OCI-LY7 (cell line): ENCODE results near the gene ACTN2. TPM values are rescaled to one million over a fixed set of nuclear protein-coding genes. Genes with fewer than 3 reads are reported as not detected.

Experiments
- BruUV-seq: library from RNA; stranded (reverse); fragments of 400-500 nt; replicated peaks from 2 replicates; lab custom pipeline; 2021; lab: Mats Ljungman, UMichigan
- CTCF ChIA-PET: fragments of 300-600 bp; sonication (Branson Sonifier 250); formaldehyde crosslinking; loops from one replicate; lab custom pipeline; 2022; ENCODE audit warnings: antibody characterized with exemption; ENCODE audit not compliant: unreplicated experiment; lab: Charles Lee
- POLR2A ChIA-PET: fragments of 300-600 bp; sonication (Branson Sonifier 250); formaldehyde crosslinking; loops from one replicate; lab custom pipeline; 2022; ENCODE audit warnings: antibody characterized with exemption; lab: Charles Lee
- DNase-seq: peaks from one replicate; pipeline ENCODE4 v3.0.0-alpha.2; 2015; ENCODE audit warnings: low spot score
- H2AFZ ChIP-seq: fragments of 200-600 bp; sonication (generic), shearing (Covaris generic); 2 replicates; pipeline ENCODE4 v1.6.1; 2014; ENCODE audit warnings: mild to moderate bottlenecking, antibody characterized with exemption, low read length, moderate library complexity
- H3K27ac ChIP-seq: fragments of 200-600 bp; sonication (generic); 2 replicates; pipeline ENCODE4 v1.5.1; 2014; ENCODE audit warnings: mixed run types, low read depth, mild to moderate bottlenecking, moderate library complexity, low read length, inconsistent platforms; ENCODE audit not compliant: poor library complexity, severe bottlenecking
- H3K36me3 ChIP-seq: fragments of 200-600 bp; sonication (generic); 2 replicates; pipeline ENCODE4 v1.6.1; 2014; ENCODE audit warnings: mild to moderate bottlenecking, antibody characterized with exemption, low read length, moderate library complexity, mixed read lengths; ENCODE audit not compliant: insufficient read depth
- H3K4me1 ChIP-seq: fragments of 200-600 bp; sonication (generic); 2 replicates; pipeline ENCODE4 v1.5.1; 2014; ENCODE audit warnings: mild to moderate bottlenecking, low read length; ENCODE audit not compliant: insufficient read depth, poor library complexity, severe bottlenecking
- H3K4me2 ChIP-seq: fragments of 200-600 bp; sonication (generic); 2 replicates; pipeline ENCODE4 v1.6.1; 2014; ENCODE audit warnings: mild to moderate bottlenecking, low read length
- H3K4me3 ChIP-seq: fragments of 200-600 bp; sonication (generic); 2 replicates; pipeline ENCODE4 v1.5.1; 2014; ENCODE audit warnings: mild to moderate bottlenecking, low read depth, low read length; ENCODE audit not compliant: poor library complexity, severe bottlenecking
- H3K79me2 ChIP-seq: fragments of 200-600 bp; sonication (generic); 2 replicates; pipeline ENCODE4 v1.6.1; 2016; ENCODE audit warnings: low read depth, mild to moderate bottlenecking, low read length, moderate library complexity, mixed read lengths; ENCODE audit not compliant: insufficient read depth
- H3K9me2 ChIP-seq: fragments of 200-600 bp; sonication (generic); 2 replicates; pipeline ENCODE4 v1.6.1; 2016; ENCODE audit warnings: mild to moderate bottlenecking, low read length, mixed read lengths; ENCODE audit not compliant: insufficient read depth
- H3K9me3 ChIP-seq: fragments of 200-600 bp; sonication (generic); 2 replicates; pipeline ENCODE4 v1.6.1; 2014; ENCODE audit warnings: mild to moderate bottlenecking, mixed run types, low read length, mixed read lengths
- H4K20me1 ChIP-seq: fragments of 200-600 bp; sonication (generic); 2 replicates; pipeline ENCODE4 v1.6.1; 2014; ENCODE audit warnings: mild to moderate bottlenecking, antibody characterized with exemption, low read length, moderate library complexity, mixed read lengths; ENCODE audit not compliant: insufficient read depth
- EZH2phosphoT487 ChIP-seq: fragments of 200-600 bp; sonication (generic); IDR thresholded peaks from 2 replicates; pipeline ENCODE4 v1.6.1; 2018; ENCODE audit warnings: low read depth, borderline replicate concordance, mild to moderate bottlenecking, mixed run types, antibody characterized with exemption, low read length, moderate library complexity, mixed read lengths
- intact Hi-C: fragments of 100-400 bp; cut with micrococcal nuclease; formaldehyde crosslinking; loops from one replicate; pipeline ENCODE4 v1.10.0; 2022; ENCODE audit not compliant: unreplicated experiment
- total RNA-seq, 2 experiments: library from RNA; depleted of rRNA in 1 of 2; stranded (reverse); fragments of >200 nt in 1 of 2; shearing (Covaris generic) in 1 of 2; gene quantifications; 2 replicates each; pipeline ENCODE4 v1.2.3, GENCODE V29; 2014 to 2022
- TF ChIP-seq, protein P1 (sequence below): fragments of 200-600 bp; sonication (generic); conservative IDR thresholded peaks from 2 replicates; pipeline ENCODE4 v1.5.1; 2014; ENCODE audit warnings: mild to moderate bottlenecking, antibody characterized with exemption, low read length, moderate library complexity, mixed read lengths

ACTN2 gene
- total RNA-seq, 2 experiments from 2014 or later, result not detected

DNA sequence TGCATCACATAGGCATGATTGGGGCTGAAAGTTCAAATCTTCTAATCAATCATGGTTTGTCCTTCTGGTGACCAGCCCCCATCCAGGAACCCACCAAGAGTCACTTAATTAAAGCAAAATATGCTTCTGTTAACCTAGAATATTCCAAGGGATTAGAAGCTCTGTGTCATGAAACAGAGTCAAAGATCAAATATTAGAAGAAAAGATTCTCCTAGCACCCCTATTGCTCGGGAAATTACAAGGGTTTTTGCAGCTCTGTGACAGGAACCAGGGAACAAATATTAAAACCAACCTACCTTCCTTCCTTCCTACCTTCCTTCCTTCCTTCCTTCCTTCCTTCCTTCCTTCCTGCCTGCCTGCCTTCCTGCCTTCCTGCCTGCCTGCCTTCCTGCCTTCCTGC, 31.8 kb upstream of the ACTN2 start:
- no peak for TF ChIP-seq EZH2phosphoT487
- TF ChIP-seq, protein P1, sequence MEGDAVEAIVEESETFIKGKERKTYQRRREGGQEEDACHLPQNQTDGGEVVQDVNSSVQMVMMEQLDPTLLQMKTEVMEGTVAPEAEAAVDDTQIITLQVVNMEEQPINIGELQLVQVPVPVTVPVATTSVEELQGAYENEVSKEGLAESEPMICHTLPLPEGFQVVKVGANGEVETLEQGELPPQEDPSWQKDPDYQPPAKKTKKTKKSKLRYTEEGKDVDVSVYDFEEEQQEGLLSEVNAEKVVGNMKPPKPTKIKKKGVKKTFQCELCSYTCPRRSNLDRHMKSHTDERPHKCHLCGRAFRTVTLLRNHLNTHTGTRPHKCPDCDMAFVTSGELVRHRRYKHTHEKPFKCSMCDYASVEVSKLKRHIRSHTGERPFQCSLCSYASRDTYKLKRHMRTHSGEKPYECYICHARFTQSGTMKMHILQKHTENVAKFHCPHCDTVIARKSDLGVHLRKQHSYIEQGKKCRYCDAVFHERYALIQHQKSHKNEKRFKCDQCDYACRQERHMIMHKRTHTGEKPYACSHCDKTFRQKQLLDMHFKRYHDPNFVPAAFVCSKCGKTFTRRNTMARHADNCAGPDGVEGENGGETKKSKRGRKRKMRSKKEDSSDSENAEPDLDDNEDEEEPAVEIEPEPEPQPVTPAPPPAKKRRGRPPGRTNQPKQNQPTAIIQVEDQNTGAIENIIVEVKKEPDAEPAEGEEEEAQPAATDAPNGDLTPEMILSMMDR, result no peak
- POLR2A ChIA-PET, result interaction anchor here (0.7 kb wide), 1 partner anchor 132 kb away, joined by 3 read pairs; no protein-coding TSS in a partner anchor
- Histone ChIP-seq H3K36me3 (no peaks in the 10 kb centered on the region), H2AFZ (no peak overlapping the region), H4K20me1 (no peaks in the 10 kb centered on the region), H3K4me1 (no peaks in the 10 kb centered on the region), H3K27ac (no peak overlapping the region), H3K4me2 (no peak overlapping the region), H3K79me2 (no peaks in the 10 kb centered on the region), H3K4me3 (no peak overlapping the region), H3K9me3 (no peaks in the 10 kb centered on the region), H3K9me2 (no peaks in the 10 kb centered on the region)
- intact Hi-C loops, result no loop called here
- CTCF ChIA-PET, result no interaction called here
- BruUV-seq, result no TSS peak
- no peak for DNase-seq

DNA sequence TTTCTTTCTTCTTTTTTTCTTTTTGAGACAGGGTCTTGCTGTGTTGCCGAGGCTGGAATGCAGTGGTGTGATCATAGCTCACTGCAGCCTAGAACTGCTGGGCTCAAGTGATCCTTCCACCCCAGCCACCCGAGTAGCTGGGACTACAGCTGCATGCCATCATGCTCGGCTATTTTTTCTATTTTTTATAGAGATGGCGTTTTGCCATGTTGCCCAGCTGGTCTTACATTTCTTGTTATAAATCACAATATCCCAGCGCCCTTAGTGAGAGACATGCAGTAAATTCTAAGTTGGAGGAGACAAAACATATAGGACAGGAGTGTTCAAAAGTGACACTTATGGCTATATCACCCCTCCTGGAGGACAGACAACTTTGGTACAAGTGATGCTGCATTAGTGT, 31.3 kb upstream of the ACTN2 start:
- intact Hi-C loops, result no loop called here
- DNase-seq, result no peak
- no peak overlapping the region for H3K4me3 ChIP-seq
- no peaks in the 10 kb centered on the region for H4K20me1 ChIP-seq
- no peak overlapping the region for H3K4me2 ChIP-seq
- ChIA-PET CTCF (no interaction called here), POLR2A (interaction anchor here (0.7 kb wide), 1 partner anchor 132 kb away, joined by 3 read pairs; no protein-coding TSS in a partner anchor)
- no TSS peak for BruUV-seq
- no peaks in the 10 kb centered on the region for H3K36me3 ChIP-seq
- no peaks in the 10 kb centered on the region for H3K9me2 ChIP-seq
- H3K9me3 ChIP-seq, result no peaks in the 10 kb centered on the region
- H3K79me2 ChIP-seq, result no peaks in the 10 kb centered on the region
- TF ChIP-seq, protein P1, result no peak
- no peak for TF ChIP-seq EZH2phosphoT487
- H2AFZ ChIP-seq, result no peak overlapping the region
- H3K27ac ChIP-seq, result no peak overlapping the region
- no peaks in the 10 kb centered on the region for H3K4me1 ChIP-seq

DNA sequence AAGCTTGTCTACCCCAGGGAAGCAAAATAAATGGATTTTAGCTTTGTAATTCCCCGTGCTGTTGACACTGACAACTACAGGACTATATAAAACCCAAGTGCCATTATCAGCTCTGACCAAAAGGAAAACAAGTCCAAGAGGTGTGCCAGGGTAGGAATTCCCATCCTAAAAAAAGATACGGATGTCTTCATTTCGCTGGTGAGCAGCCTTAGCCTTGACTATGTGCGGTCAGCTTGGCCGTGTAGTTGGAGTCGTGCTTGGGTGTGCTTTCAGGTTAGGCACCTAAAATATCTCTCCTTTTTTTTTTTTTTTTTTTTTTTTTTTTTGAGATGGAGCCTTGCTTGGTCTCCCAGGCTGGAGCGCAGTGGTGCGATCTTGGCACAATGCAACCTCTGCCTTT, 28.9 kb upstream of the ACTN2 start:
- CTCF ChIA-PET, result no interaction called here

More for the DNA sequence above, 28.9 kb upstream of the ACTN2 start:
- Histone ChIP-seq H3K4me1 (no peaks in the 10 kb centered on the region), H3K79me2 (no peaks in the 10 kb centered on the region), H3K9me2 (no peaks in the 10 kb centered on the region), H3K4me3 (no peak overlapping the region), H3K27ac (no peak overlapping the region), H2AFZ (no peak overlapping the region), H4K20me1 (no peaks in the 10 kb centered on the region), H3K9me3 (no peaks in the 10 kb centered on the region), H3K4me2 (no peak overlapping the region), H3K36me3 (no peaks in the 10 kb centered on the region)
- no peak for TF ChIP-seq EZH2phosphoT487
- TF ChIP-seq, protein P1, result no peak
- intact Hi-C loops, result no loop called here
- POLR2A ChIA-PET, result interaction anchor here (0.7 to 1.3 kb wide), 2 partner anchors 32 to 646 kb away, joined by 3 read pairs; no protein-coding TSS in a partner anchor
- no peak for DNase-seq
- BruUV-seq, result no TSS peak
